Gastroesophageal sphincter (tissue), 4 donors: ENCODE measurements around the gene HBA1. TPM values are rescaled to one million over a fixed set of nuclear protein-coding genes. Genes with fewer than 3 reads are reported as not detected.

Source experiments
- ATAC-seq: fragments of 150-250 bp; one replicate; pipeline ENCODE4 v1.9.1; 2016; ENCODE audit warnings: mild to moderate bottlenecking, moderate library complexity
- H3K27ac ChIP-seq, 4 donors: fragments of 200-600 bp; sonication (generic) in 3 of 4; 1 replicate in 3 of 4; 2 replicates in 1 of 4; pipeline ENCODE4 v1.5.1; 2016 to 2019
- H3K27me3 ChIP-seq: fragments of 200-600 bp; sonication (generic); one replicate; pipeline ENCODE4 v1.5.1; 2019
- H3K36me3 ChIP-seq, 2 donors: fragments of 200-600 bp; sonication (generic); one replicate each; pipeline ENCODE4 v1.5.1; 2019; ENCODE audit warnings: control low read depth in 1 of 2
- H3K4me1 ChIP-seq, 3 donors: fragments of 200-600 bp; sonication (generic); 1 replicate in 2 of 3; 2 replicates in 1 of 3; pipeline ENCODE4 v1.5.1; 2016 to 2019; ENCODE audit warnings: control low read depth in 2 of 3
- H3K4me3 ChIP-seq, 2 donors: fragments of 200-600 bp; sonication (generic); one replicate each; pipeline ENCODE4 v1.5.1; 2019; ENCODE audit warnings: mild to moderate bottlenecking in 1 of 2, moderate library complexity in 1 of 2
- H3K9me3 ChIP-seq, 3 donors: fragments of 200-600 bp; sonication (generic); one replicate each; pipeline ENCODE4 v1.5.1; 2017 to 2019; ENCODE audit warnings: control low read depth in 2 of 3
- CTCF ChIP-seq, 4 experiments: fragments of 200-600 bp in 2 of 4; fragments of 450-650 bp in 2 of 4; sonication (generic) in 1 of 4; IDR thresholded peaks; one replicate each; pipeline ENCODE4 v1.5.1; 2017 to 2019; ENCODE audit warnings: antibody characterized with exemption in 4 of 4, mild to moderate bottlenecking in 2 of 4, moderate library complexity in 2 of 4
- EP300 ChIP-seq: sonication (generic); formaldehyde crosslinking; IDR thresholded peaks from one replicate; pipeline ENCODE4 v1.6.1; 2017; ENCODE audit warnings: antibody characterized with exemption, mild to moderate bottlenecking
- POLR2A ChIP-seq, 2 donors: fragments of 450-650 bp; IDR thresholded peaks; one replicate each; pipeline ENCODE4 v1.6.1; 2017; ENCODE audit warnings: antibody characterized with exemption in 2 of 2, mild to moderate bottlenecking in 2 of 2, moderate library complexity in 1 of 2
- POLR2AphosphoS5 ChIP-seq: sonication (generic); formaldehyde crosslinking; IDR thresholded peaks from one replicate; pipeline ENCODE4 v1.6.1; 2017; ENCODE audit warnings: antibody characterized with exemption
- WGBS, 2 donors: methylation state at CpG; one replicate each; pipeline ENCODE4 v1.1.5; 2018; ENCODE audit warnings: low coverage in 1 of 2; 5-methylcytosine and 5-hydroxymethylcytosine counted together
- total RNA-seq, 4 donors: library from RNA; depleted of rRNA; stranded (reverse); fragments of >200 nt; gene quantifications; one replicate each; pipeline ENCODE4 v1.1.0, GENCODE V29; 2016

The HBA1 gene
- total RNA-seq, 4 donors from 2014 or later = 15.5 to 96.7 (median 53.1) TPM; not detected in 1

GRCh38 chr16:185213-185612 lies 8.7 kb downstream of the HBA1 start:
- TF ChIP-seq EP300 (no peak), POLR2AphosphoS5 (no peak), CTCF (IDR thresholded peaks at IDR 0.05) (no peak)
- Histone ChIP-seq H3K9me3 (no peaks in the 10 kb centered on the region), H3K4me3 (no peak overlapping the region), H3K4me1 (peaks cover 7 to 15% (median 14%) of the 10 kb centered on the region in 3 donors), H3K36me3 (peaks cover 0 to 31% of the 10 kb centered on the region in 2 donors), H3K27ac (no peak overlapping the region), H3K27me3 (peaks cover 12% of the 10 kb centered on the region)
- no peak for ATAC-seq
- WGBS, 2 donors = 60 to 69% methylated on average over 1 to 4 of the region's 13 CpGs

- Histone ChIP-seq H3K4me1 (peaks cover 6 to 11% (median 9%) of the 10 kb centered on the region in 3 donors), H3K4me3 (no peak overlapping the region), H3K9me3 (no peaks in the 10 kb centered on the region), H3K27ac (no peak overlapping the region), H3K27me3 (peaks cover 8% of the 10 kb centered on the region), H3K36me3 (peaks cover 0 to 36% of the 10 kb centered on the region in 2 donors)
- 31 to 58% methylated on average over 2 of the region's 11 CpGs for WGBS, 2 donors
- ATAC-seq = no peak
- TF ChIP-seq CTCF (IDR thresholded peaks at IDR 0.05) (no peak), EP300 (no peak), POLR2AphosphoS5 (no peak), POLR2A (IDR thresholded peaks at IDR 0.05) (no peak)
These were observed 9.2 kb downstream of the HBA1 start for GRCh38 chr16:185691-186090.

DNA sequence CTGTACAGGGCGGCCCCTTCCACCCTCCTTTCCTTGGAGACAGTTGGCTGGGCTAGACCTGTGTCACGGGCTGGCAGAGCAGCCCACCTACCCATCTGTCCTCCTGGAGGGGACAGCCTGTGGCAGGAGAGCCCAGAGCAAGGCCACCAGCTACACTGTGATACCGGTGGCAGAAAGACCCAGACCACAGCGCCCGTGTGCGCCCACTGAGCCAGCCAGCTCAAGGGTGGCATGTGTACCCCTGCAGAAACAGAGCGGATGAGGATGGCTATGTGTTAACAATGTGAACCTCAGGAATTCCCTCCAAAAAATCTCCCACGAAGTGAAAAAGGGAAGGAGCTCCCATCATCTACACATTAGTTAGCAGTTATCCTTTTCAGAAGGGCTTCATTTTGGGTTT lies 10.8 kb downstream of the HBA1 start:
- TF ChIP-seq POLR2AphosphoS5 (no peak), EP300 (no peak), CTCF (IDR thresholded peaks at IDR 0.05) (no peak), POLR2A (IDR thresholded peaks at IDR 0.05) (no peak)
- H3K4me1 ChIP-seq = no peaks in the 10 kb centered on the region
- no peaks in the 10 kb centered on the region for H3K9me3 ChIP-seq
- WGBS, 2 donors = 53 to 93% methylated on average over 2 of the region's 8 CpGs
- peak; percentile 22 for ATAC-seq
- H3K27ac ChIP-seq = no peak overlapping the region
- H3K4me3 ChIP-seq = no peak overlapping the region
- H3K27me3 ChIP-seq = no peaks in the 10 kb centered on the region
- peaks cover 0 to 52% of the 10 kb centered on the region in 2 donors for H3K36me3 ChIP-seq

- Histone ChIP-seq H3K27me3 (no peaks in the 10 kb centered on the region), H3K4me3 (no peak overlapping the region), H3K4me1 (no peaks in the 10 kb centered on the region), H3K27ac (no peak overlapping the region), H3K9me3 (no peaks in the 10 kb centered on the region), H3K36me3 (peaks cover 0 to 66% of the 10 kb centered on the region in 2 donors)
- TF ChIP-seq CTCF (IDR thresholded peaks at IDR 0.05) = no peak
- no peak for TF ChIP-seq POLR2A (IDR thresholded peaks at IDR 0.05)
- TF ChIP-seq POLR2AphosphoS5 = no peak
- ATAC-seq = no peak
- 58 to 60% methylated on average over 1 to 6 of the region's 8 CpGs for WGBS, 2 donors
These were observed 12.2 kb downstream of the HBA1 start for GRCh38 chr16:188674-189073.

GRCh38 chr16:189604-190186 lies 13.2 kb downstream of the HBA1 start:
- Histone ChIP-seq H3K4me1 (no peaks in the 10 kb centered on the region), H3K27me3 (no peaks in the 10 kb centered on the region), H3K9me3 (no peaks in the 10 kb centered on the region), H3K4me3 (no peak overlapping the region), H3K27ac (no peak overlapping the region), H3K36me3 (peaks cover 0 to 76% of the 10 kb centered on the region in 2 donors)
- TF ChIP-seq POLR2A (IDR thresholded peaks at IDR 0.05) = no peak
- no peak for TF ChIP-seq POLR2AphosphoS5
- no peak for TF ChIP-seq EP300
- TF ChIP-seq CTCF (IDR thresholded peaks at IDR 0.05) = no peak
- ATAC-seq = no peak
- 87 to 91% methylated on average over 13 to 14 of the region's 34 CpGs for WGBS, 2 donors
